ENCODE results near the gene APOL4.
"Not testable (repeated sequence)": the region's sequence is repeated elsewhere in the genome, so short reads cannot be mapped to it uniquely, and the experiment has no call there.

APOL4 gene

GRCh38 chr22:36231051-36231450 lies 29.4 kb upstream of the APOL4 start:
- not testable (repeated sequence) for DNase-seq (ENCODE audit: low read depth)

GRCh38 chr22:36229649-36230048 lies 28.0 kb upstream of the APOL4 start:
- not testable (repeated sequence) for DNase-seq (ENCODE audit: low read depth)

- no peak for DNase-seq (ENCODE audit: low read depth)
Observed at GRCh38 chr22:36228944-36229343, 27.3 kb upstream of the APOL4 start.

GRCh38 chr22:36228369-36228768 lies 26.8 kb upstream of the APOL4 start:
- not testable (repeated sequence) for DNase-seq (ENCODE audit: low read depth)

GRCh38 chr22:36227806-36228205 lies 26.2 kb upstream of the APOL4 start:
- no peak for DNase-seq (ENCODE audit: low read depth)

- no peak for DNase-seq (ENCODE audit: low read depth)
Observed at GRCh38 chr22:36227396-36227795, 25.8 kb upstream of the APOL4 start.

GRCh38 chr22:36226189-36226588 lies 24.6 kb upstream of the APOL4 start:
- no peak for DNase-seq (ENCODE audit: low read depth)

GRCh38 chr22:36225333-36225922 lies 23.8 kb upstream of the APOL4 start:
- no peak for DNase-seq (ENCODE audit: low read depth)

GRCh38 chr22:36224245-36224644 lies 22.6 kb upstream of the APOL4 start:
- DNase-seq (ENCODE audit: low read depth), result no peak

GRCh38 chr22:36223504-36223903 lies 21.9 kb upstream of the APOL4 start:
- DNase-seq (ENCODE audit: low read depth), result no peak

GRCh38 chr22:36222887-36223450 lies 21.4 kb upstream of the APOL4 start:
- no peak for DNase-seq (ENCODE audit: low read depth)

- DNase-seq (ENCODE audit: low read depth), result peak; percentile 30
Observed at GRCh38 chr22:36221799-36222751, 20.5 kb upstream of the APOL4 start.

GRCh38 chr22:36220451-36220921 lies 18.9 kb upstream of the APOL4 start:
- DNase-seq (ENCODE audit: low read depth), result no peak

- no peak for DNase-seq (ENCODE audit: low read depth)
Observed at GRCh38 chr22:36218648-36219193, 17.1 kb upstream of the APOL4 start.

GRCh38 chr22:36215981-36216380 lies 14.4 kb upstream of the APOL4 start:
- DNase-seq (ENCODE audit: low read depth), result no peak

- DNase-seq (ENCODE audit: low read depth), result no peak
Observed at GRCh38 chr22:36213586-36213985, 12.0 kb upstream of the APOL4 start.

GRCh38 chr22:36212901-36213300 lies 11.3 kb upstream of the APOL4 start:
- DNase-seq (ENCODE audit: low read depth), result no peak

GRCh38 chr22:36211237-36211861 lies 9.7 kb upstream of the APOL4 start:
- DNase-seq (ENCODE audit: low read depth), result no peak

GRCh38 chr22:36210224-36210623 lies 8.6 kb upstream of the APOL4 start:
- no peak for DNase-seq (ENCODE audit: low read depth)

GRCh38 chr22:36209488-36209908 lies 7.9 kb upstream of the APOL4 start:
- DNase-seq (ENCODE audit: low read depth), result not testable (repeated sequence)

GRCh38 chr22:36208914-36209313 lies 7.3 kb upstream of the APOL4 start:
- no peak for DNase-seq (ENCODE audit: low read depth)

- DNase-seq (ENCODE audit: low read depth), result no peak
Observed at GRCh38 chr22:36208162-36208765, 6.7 kb upstream of the APOL4 start.
